PC-3 (cell line): ENCODE measurements around the gene TMPRSS3.

Source experiments
- EZH2phosphoT487 ChIP-seq: fragments of 300-600 bp; sonication (generic); IDR thresholded peaks from 2 replicates; pipeline ENCODE4 v1.6.1; 2018; ENCODE audit warnings: mild to moderate bottlenecking, antibody characterized with exemption, low read length, borderline replicate concordance
- TF ChIP-seq, protein P1 (sequence below): fragments of 300-600 bp; sonication (generic); conservative IDR thresholded peaks from 2 replicates; pipeline ENCODE4 v1.5.1; 2017; ENCODE audit warnings: antibody characterized with exemption, low read depth, mild to moderate bottlenecking, low read length

DNA sequence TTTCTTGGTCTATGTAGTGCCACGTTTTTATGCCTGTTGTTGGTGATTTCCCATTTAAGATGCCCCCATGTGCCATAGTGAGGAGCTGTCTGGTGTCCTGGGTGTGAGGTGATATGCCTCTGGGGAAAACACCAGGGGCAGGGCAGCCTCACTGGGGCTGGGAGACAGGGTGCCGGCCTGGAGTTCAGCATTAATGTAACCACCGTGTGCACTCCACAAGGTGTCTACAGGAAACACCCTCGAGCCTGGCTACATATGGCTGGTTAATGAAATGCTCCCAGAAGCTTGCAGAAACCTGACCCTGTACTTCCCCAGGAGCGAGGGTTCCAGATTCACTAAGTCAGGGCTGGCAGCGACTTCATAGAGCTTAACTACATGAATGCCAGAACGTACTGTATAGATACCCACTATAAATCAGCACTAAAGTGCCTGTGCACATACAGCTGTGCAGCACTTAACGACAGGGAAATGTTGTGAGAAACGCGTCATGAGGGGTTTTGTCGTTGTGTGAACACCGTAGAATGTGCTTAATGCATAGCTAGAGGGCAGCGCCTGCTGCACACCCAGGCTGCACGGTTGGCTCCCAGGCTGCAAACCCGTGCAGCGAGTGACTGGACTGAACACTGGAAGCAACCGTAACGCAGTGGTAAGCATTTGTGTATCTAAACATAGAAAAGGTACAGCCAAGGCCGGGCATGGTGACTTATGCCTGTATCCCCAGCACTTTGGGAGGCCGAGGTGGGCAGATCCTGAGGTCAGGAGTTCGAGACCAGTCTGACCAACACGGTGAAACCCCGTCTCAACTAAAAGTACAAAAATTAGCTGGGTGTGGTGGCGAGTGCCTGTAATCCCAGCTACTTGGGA lies 55.4 kb downstream of the TMPRSS3 start:
- TF ChIP-seq, protein P1, sequence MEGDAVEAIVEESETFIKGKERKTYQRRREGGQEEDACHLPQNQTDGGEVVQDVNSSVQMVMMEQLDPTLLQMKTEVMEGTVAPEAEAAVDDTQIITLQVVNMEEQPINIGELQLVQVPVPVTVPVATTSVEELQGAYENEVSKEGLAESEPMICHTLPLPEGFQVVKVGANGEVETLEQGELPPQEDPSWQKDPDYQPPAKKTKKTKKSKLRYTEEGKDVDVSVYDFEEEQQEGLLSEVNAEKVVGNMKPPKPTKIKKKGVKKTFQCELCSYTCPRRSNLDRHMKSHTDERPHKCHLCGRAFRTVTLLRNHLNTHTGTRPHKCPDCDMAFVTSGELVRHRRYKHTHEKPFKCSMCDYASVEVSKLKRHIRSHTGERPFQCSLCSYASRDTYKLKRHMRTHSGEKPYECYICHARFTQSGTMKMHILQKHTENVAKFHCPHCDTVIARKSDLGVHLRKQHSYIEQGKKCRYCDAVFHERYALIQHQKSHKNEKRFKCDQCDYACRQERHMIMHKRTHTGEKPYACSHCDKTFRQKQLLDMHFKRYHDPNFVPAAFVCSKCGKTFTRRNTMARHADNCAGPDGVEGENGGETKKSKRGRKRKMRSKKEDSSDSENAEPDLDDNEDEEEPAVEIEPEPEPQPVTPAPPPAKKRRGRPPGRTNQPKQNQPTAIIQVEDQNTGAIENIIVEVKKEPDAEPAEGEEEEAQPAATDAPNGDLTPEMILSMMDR, result no peak
- no peak for TF ChIP-seq EZH2phosphoT487
